ENCODE measurements around the gene CHI3L1.

GRCh38 chr1:203227371-203228083, 41.0 kb upstream of the CHI3L1 start:
- no peak for TF ChIP-seq ARNT (IDR thresholded peaks at IDR 0.05)
- TF ChIP-seq SP1 (IDR thresholded peaks at IDR 0.05), result no peak
- no peak for TF ChIP-seq ZNF384 (IDR thresholded peaks at IDR 0.05)
- TF ChIP-seq PKNOX1 (IDR thresholded peaks at IDR 0.05), result no peak
- no peak for TF ChIP-seq NFRKB (IDR thresholded peaks at IDR 0.05)
- no peak for TF ChIP-seq FOXK2 (IDR thresholded peaks at IDR 0.05)
- TF ChIP-seq HDGF (IDR thresholded peaks at IDR 0.05; ENCODE audit: borderline replicate concordance), result no peak
- TF ChIP-seq BHLHE40 (IDR thresholded peaks at IDR 0.05; ENCODE audit: borderline replicate concordance), result no peak
- no peak for TF ChIP-seq TARDBP (IDR thresholded peaks at IDR 0.05)
- no peak for TF ChIP-seq SUZ12 (IDR thresholded peaks at IDR 0.05)
- no peak for TF ChIP-seq LEF1 (IDR thresholded peaks at IDR 0.05; ENCODE audit: borderline replicate concordance)
- no peak for TF ChIP-seq FOXM1 (IDR thresholded peaks at IDR 0.05; ENCODE audit: borderline replicate concordance)
- no peak for TF ChIP-seq FOXA1 (IDR thresholded peaks at IDR 0.05)
- TF ChIP-seq CTBP1 (IDR thresholded peaks at IDR 0.05; ENCODE audit: borderline replicate concordance), result no peak
